GM21390 (cell line): Measurements from ENCODE around the gene UBE2J2.

Source experiments
- ATAC-seq: cut with Tn5 transposase; IDR thresholded peaks from one replicate; pipeline ENCODE4 v1.9.1; 2021; ENCODE audit not compliant: unreplicated experiment

UBE2J2 gene

GRCh38 chr1:1241588-1242219, 31.9 kb downstream of the UBE2J2 start:
- no peak for ATAC-seq

- no peak for ATAC-seq
Measured at GRCh38 chr1:1240822-1241587, 32.6 kb downstream of the UBE2J2 start.

GRCh38 chr1:1240348-1240732, 33.3 kb downstream of the UBE2J2 start:
- ATAC-seq: no peak

GRCh38 chr1:1239614-1240347, 33.9 kb downstream of the UBE2J2 start:
- ATAC-seq: no peak

DNA sequence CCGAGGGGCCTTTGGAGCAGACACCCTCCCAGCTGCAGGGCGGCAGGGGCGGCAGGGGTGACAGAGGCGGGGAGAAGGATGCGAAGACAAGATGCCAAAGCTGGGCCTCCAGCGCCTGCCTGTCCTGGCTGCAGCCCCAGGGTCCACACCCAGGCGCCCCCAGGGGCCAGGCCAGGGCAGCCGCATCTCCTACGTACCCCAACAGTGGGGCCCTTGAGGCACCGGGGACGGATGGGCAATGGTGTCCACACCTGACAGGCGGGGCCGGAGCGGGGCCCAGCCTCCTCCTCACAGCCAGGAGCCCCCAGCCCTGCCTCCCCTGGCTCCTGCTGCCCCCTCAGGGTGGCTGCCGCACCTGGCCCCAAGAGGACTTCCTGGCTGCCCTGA, 34.4 kb downstream of the UBE2J2 start:
- ATAC-seq: no peak

DNA sequence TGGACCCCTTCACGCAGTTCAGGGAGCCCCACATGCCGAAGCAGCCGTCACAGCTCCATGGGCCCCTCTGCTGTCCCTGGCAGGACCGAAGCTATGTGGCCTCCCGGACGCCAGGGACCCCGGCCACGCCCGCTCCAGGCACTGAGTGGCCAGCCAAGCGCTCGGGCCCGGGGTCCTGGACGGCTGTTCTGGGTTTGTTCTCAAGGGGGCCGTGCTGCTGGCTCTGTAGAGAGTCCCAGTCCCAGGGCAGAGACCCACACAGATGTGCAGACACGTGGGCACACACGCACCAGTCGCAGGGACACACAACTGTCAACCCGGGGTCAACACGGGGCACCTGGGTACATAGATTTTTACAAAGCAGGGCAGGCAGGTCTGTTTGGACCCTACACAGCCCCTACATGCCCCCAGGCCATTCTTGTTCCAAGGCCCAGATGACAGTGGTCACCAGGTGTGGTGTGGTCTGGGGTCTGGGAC, 34.9 kb downstream of the UBE2J2 start:
- ATAC-seq: no peak

- ATAC-seq: no peak
Measured at GRCh38 chr1:1237874-1238701, 35.6 kb downstream of the UBE2J2 start.

DNA sequence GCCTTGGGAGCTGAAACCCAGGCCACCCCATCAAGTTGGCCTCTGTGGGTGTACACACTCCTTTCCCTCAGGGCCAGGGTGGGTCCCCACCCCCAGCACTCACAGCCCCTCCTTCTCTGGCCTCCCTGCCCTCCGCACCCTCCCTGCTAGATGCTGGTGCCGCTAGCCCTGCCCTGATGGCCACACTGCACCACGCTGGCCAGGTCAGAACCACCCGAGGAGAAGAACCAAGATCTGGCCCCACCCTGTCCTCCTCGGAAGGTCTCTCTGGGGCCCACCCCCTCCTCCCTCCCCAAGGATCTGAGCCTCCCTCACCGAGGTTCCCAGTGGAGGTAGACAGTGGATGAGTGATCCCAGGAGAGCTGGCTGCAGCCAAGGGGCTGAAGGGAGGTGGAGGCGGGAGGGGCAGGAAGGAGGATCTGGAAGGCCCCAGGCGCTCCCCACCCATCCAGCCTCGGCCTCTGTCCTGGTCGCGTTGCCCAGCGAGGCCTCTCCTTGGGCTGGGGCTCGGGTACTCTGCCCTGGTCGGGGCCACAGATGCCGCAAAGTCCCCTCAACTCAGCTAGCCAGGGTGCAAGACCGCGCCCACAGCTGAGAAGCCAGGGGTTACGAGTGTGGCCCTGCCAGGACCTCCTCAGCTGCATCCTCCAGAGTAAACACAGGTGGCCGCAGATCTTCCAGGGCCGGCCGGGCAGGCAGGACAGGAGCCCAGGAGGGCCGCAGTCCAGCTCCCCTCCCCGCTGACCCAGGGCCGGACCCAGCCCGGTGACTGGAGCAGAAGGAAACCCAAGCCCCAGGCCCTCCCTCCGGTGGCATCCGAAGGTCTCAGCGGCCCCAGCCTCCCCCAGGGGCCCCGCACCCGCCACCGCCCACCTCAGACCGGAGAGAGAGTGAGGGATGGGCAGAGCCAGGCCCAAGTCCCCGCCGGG, 36.4 kb downstream of the UBE2J2 start:
- ATAC-seq: no peak

GRCh38 chr1:1236176-1236763, 37.4 kb downstream of the UBE2J2 start:
- no peak for ATAC-seq

DNA sequence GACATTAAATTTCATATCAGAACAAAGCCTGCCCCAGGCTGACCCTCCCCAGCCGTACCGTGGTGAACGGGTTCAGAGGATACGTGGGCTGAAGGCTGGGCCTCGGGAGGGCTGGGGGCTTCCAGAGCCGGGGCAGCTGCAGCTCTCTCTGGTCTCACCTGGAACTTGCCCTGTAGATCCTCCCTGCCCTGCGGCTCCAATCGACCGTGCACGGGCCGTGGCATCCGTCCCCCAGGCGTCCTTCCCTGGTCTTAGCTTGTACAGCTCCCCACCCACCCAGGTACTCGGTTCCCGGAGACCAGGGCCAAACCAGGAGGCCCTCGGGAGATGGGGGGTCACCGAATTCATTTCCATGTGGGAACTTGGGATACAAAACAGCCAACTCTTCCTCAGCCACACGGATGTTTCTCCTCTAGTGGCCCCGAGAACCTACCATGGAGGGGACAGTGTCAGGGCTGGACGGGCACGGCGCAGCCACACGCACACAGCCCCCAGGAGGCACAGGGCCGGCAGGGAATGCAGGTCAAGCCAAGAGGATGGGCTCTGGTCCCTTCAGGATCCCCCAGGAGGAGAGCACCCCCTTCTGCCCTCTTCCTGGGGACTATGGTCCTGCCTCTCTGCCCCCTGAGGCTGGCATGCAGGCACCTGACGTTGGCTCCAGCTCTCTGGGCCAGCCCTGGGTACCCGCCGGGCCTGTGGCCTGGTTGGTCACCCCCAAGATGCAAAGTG, 38.5 kb downstream of the UBE2J2 start:
- no peak for ATAC-seq

- no peak for ATAC-seq
Measured at GRCh38 chr1:1234180-1234808, 39.4 kb downstream of the UBE2J2 start.

DNA sequence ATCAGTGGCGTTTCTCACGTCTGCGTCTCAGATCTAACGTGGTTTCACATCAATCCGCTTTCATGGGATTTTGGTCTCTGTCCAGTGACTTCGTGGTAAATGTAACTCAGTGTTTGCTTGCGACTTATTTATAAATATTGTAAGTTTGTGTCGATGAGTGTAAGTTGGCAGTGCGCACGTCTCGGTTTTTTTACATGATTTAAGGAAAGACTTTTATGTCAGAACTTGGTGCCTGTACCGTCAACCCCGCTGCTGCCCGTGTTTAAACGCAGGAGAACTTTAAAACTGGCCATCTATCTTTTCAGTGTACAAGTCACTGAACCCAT, 40.1 kb downstream of the UBE2J2 start:
- no peak for ATAC-seq

GRCh38 chr1:1232796-1233566, 40.7 kb downstream of the UBE2J2 start:
- no peak for ATAC-seq

- peak; percentile 1 for ATAC-seq
Measured at GRCh38 chr1:1232208-1232795, 41.4 kb downstream of the UBE2J2 start, which contains the start of gene B3GALT6. B3GALT6 (plus strand) TSS chr1:1232237; CDS start chr1:1232279, 42 bp downstream.

DNA sequence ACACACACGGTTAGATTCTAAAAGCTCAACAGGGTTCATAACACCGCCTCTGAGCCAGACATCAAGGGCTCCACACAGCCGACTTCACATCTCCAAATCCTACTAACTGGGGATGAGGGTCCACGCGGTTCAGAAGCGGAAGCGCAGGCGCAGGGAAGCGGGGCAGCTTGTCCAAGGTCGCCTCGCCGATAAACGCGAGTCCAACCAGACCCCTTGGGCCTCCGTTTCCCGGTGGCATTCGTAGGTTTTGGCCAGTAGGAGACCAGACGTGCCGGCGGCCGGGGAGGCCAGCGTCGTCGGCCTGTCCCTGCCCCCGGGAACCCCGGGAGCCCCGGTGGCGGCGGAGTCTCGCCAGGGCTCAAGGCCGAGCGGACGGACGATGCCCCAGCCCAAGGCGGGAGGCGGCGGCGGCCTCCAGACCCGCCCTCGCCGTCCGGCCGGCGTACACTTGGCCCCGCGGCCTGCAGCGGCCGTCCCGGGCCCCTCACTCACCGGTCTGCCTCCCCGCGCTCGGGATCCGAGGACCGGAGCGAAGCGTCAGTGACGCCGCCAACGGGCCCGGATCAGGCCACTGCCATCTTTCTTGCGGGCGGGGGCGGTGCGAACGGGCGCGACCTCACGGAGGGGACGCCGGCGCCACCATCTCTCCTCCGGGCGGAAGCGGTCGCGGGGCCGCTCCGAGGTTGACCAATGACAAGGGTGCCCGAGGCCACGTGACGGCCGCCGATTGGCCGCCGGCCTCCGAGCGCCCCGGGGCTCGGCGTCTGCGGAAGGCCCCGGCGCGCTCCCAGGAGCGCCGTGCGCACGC, 42.0 kb downstream of the UBE2J2 start, which contains the start of gene SDF4:
Gene SDF4 (minus strand): TSS at position 602 of the 808 bp plus-strand sequence. CDS start 3,229 bp downstream, outside the sequence.
- ATAC-seq: peak; percentile 89

DNA sequence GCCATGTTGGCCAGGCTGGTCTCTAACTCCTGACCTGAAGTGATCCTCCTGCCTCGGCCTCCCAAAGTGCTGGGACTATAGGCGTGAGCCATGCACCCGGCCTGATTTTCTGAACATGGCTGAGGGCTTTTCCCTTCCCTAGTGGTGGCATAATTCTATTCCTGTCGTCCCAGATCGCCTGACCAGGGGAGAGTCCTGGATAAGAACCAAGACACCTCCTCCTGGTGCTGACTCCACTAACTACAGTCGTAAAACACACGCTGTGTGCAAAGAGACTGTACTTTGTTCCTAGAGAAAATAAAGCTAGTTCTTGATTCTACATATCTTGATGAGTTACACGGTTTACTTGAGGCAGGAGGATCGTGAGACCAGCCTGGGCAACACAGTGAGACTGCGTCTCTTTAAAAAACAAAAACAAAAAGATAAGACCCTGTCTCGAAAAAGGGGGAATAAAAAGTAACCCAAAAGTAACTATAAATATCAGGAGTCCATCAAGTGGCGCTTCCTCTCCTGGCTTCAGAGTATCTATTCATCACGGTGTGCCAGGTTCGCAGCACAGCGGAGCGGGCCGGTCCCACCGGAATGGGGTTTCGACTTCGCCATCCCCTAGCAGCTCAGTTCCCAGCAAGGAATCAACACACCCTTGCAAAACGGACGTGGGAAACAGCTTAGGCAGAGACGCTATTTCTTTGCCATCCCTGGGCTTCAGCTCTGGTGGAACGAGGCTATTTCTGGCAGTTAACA, 42.8 kb downstream of the UBE2J2 start:
- no peak for ATAC-seq
